ENCODE data around the gene CCDC149. TPM values are rescaled to one million over a fixed set of nuclear protein-coding genes. Genes with fewer than 3 reads are reported as not detected.

Gene CCDC149
- polyA plus RNA-seq, 2 of the 4 experiments (the other 2 are of a cell fraction): 1.4 to 2.8 TPM

- TF ChIP-seq NPAS2 (CRISPR knock-in tag; IDR thresholded peaks at IDR 0.05; ENCODE audit: borderline replicate concordance): no peak
- TF ChIP-seq PHF8 (IDR thresholded peaks at IDR 0.05; ENCODE audit: borderline replicate concordance, low read depth): no peak
- no peak for TF ChIP-seq SMC3 (IDR thresholded peaks at IDR 0.05)
- no peak for TF ChIP-seq JUNB (IDR thresholded peaks at IDR 0.05)
- no peak for TF ChIP-seq RFX5 (IDR thresholded peaks at IDR 0.05)
- TF ChIP-seq RAD21 (conservative IDR thresholded peaks at IDR 0.05 in 1 of 2, IDR thresholded peaks at IDR 0.05 in 1 of 2): no peak
- no peak for TF ChIP-seq HEYL (CRISPR knock-in tag; IDR thresholded peaks at IDR 0.05)
- no peak for TF ChIP-seq CEBPB (IDR thresholded peaks at IDR 0.05)
- no peak for TF ChIP-seq CHD2 (IDR thresholded peaks at IDR 0.05; ENCODE audit: low read length, partially characterized antibody)
- no peak for TF ChIP-seq RCOR1 (IDR thresholded peaks at IDR 0.05; ENCODE audit: low read depth, low read length)
- no peak for TF ChIP-seq EP300 (IDR thresholded peaks at IDR 0.05)
- TF ChIP-seq JUN (IDR thresholded peaks at IDR 0.05): no peak
- TF ChIP-seq RARB (CRISPR knock-in tag; IDR thresholded peaks at IDR 0.05): no peak
- TF ChIP-seq TFCP2L1 (CRISPR knock-in tag; IDR thresholded peaks at IDR 0.05): no peak
- no peak for TF ChIP-seq REST (IDR thresholded peaks at IDR 0.05)
- ChIA-PET CTCF (interaction anchor here (0.7 kb wide), 1 partner anchor 308 kb away, joined by 3 read pairs; no protein-coding TSS in a partner anchor), POLR2A (no interaction called here)
- no peaks in the 10 kb centered on the region for H3K4me1 ChIP-seq
- ATAC-seq: no peak
- H3K4me2 ChIP-seq: no peak overlapping the region
- no peak for FAIRE-seq
- WGBS (ENCODE audit: missing lambda C conversion rate): 74% methylated on average over 6 of the region's 6 CpGs
- no peak overlapping the region for H3K27ac ChIP-seq
- H3K4me3 ChIP-seq: no peak overlapping the region
- DNase-seq (ENCODE audit: low read depth in 1 of 2, low spot score in 1 of 2): no peak
- no peaks in the 10 kb centered on the region for H3K9me3 ChIP-seq
Measured at GRCh38 chr4:24876431-24876830, 36.4 kb downstream of the CCDC149 start.

- 86% methylated on average over 1 of the region's 2 CpGs for WGBS (ENCODE audit: missing lambda C conversion rate)
- no peak for DNase-seq (ENCODE audit: low read depth in 1 of 2, low spot score in 1 of 2)
- CTCF ChIA-PET: no interaction called here
- POLR2A ChIA-PET: no interaction called here
- no peak for FAIRE-seq
- no peak for TF ChIP-seq ZC3H11A (IDR thresholded peaks at IDR 0.05)
- TF ChIP-seq REST (IDR thresholded peaks at IDR 0.05): no peak
- no peak for TF ChIP-seq E2F6 (IDR thresholded peaks at IDR 0.05; ENCODE audit: borderline replicate concordance, low read depth)
- TF ChIP-seq HMGXB4 (CRISPR knock-in tag; IDR thresholded peaks at IDR 0.05; ENCODE audit: borderline replicate concordance): no peak
- no peak for TF ChIP-seq PHF8 (IDR thresholded peaks at IDR 0.05; ENCODE audit: borderline replicate concordance, low read depth)
- no peak for TF ChIP-seq USF2 (IDR thresholded peaks at IDR 0.05)
- TF ChIP-seq CEBPB (IDR thresholded peaks at IDR 0.05): no peak
- no peak for TF ChIP-seq MAZ (IDR thresholded peaks at IDR 0.05; ENCODE audit: borderline replicate concordance, low read depth, low read length)
- ATAC-seq: no peak
- no peak overlapping the region for H3K27ac ChIP-seq
- H3K4me2 ChIP-seq: no peak overlapping the region
- no peaks in the 10 kb centered on the region for H3K9me3 ChIP-seq
- H3K4me1 ChIP-seq: no peaks in the 10 kb centered on the region
- H3K4me3 ChIP-seq: no peak overlapping the region
Measured at GRCh38 chr4:24872720-24873119, 40.1 kb downstream of the CCDC149 start.
